CD4-positive, alpha-beta T cell treated with Interleukin-15 for 4 hours (primary cell): Measurements from ENCODE around the gene MYH11.
"Not testable (repeated sequence)": the region's sequence is repeated elsewhere in the genome, so short reads cannot be mapped to it uniquely, and the experiment has no call there.

Experiments used
- DNase-seq: peaks from one replicate; pipeline ENCODE4 v3.0.0-alpha.2; 2020; ENCODE audit warnings: low spot score

MYH11 gene

DNA sequence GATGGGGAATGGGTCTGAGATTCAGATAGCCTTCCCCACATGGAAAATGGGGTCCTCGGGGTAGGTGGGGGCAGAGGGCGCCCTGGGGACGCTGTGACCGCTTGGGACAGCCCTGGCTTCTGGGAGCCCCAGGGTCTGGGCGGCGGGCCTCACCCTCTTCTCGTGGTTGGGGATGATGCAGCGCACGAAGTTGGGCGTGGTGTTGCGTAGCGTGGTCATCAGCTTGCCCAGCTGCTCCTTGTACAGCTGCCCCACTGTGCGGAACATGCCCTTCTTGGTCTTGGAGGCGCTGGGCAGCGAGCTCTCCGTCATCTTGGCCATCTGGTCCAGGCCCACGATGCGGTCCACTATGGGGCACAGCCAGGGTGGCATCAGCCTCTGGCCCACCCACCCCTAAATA lies 106.8 kb downstream of the MYH11 start:
- DNase-seq: no peak

- DNase-seq: no peak
Observed at GRCh38 chr16:15749371-15749770, 107.5 kb downstream of the MYH11 start.

DNA sequence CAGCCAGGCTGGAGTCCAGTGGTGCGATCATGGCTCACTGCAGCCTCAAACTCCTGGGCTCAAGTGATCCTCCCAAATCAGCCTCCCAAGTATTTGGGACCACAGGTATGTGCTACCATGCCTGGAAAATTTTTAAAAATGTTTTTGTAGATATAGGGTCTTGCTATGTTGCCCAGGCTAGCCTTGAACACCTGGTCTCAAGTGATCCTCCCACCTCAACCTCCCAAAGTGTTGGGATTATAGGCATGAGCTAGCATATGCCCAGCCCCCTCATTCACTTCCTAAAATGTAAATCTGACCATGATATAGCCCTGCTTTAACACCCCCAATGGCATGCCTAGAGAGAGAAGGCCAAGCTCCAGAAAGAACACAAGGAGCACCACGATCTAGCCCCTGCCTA lies 108.2 kb downstream of the MYH11 start:
- no peak for DNase-seq

GRCh38 chr16:15747937-15748336 lies 108.9 kb downstream of the MYH11 start:
- no peak for DNase-seq

GRCh38 chr16:15746332-15746731 lies 110.5 kb downstream of the MYH11 start:
- DNase-seq: no peak

- DNase-seq: no peak
Observed at GRCh38 chr16:15743657-15744056, 113.2 kb downstream of the MYH11 start.

- no peak for DNase-seq
Observed at GRCh38 chr16:15742716-15743115, 114.1 kb downstream of the MYH11 start.

DNA sequence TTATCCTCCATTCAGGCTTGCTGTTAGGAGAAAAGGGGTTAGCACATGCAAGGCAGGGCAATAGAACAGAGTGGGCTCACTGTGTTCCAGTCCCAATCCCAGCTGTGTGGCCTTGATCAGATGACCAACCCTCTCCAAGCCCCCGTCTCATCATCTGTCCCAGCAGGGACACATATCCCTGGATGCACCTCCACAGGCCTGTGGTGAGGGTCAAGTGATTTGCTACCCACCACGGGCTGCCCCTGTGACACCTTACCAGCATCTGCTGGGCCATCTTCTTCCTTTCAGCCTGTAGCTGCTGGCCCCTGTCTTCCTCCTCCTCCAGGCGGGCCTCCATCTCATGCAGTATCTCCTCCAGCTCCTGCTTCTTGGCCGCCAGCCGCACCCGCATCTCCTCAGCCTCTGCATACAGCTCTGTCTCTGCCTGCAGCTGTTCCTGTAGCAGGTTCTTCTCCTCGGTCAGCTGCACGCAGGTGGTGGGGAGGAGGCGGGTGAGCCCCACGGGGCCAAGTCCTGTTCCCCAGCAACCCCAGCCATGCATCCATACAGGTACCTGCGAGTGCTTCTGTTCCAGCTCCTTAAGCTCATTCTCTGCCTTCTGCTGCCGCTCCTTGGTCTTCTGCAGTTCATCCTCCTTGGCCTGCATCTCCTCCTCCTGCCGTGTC lies 115.5 kb downstream of the MYH11 start:
- no peak for DNase-seq

DNA sequence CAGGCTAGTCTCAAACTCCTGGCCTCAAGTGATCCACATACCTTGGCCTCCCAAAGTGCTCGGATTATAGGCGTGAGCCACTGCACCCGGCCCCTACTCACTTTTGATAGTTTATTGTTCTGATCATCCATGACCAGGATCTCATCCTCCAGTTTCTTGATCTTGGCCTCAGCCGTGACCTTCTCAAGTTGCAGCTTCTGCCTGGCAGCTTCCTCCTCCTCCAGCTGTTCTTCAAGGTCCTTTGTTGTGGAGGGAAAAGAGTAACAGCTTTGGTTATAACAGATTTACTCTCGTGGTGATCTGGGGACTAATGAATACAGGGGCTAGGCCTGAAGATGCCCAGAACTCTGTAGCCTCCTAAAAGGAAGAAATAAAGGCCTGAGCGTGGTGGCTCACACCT lies 116.9 kb downstream of the MYH11 start:
- DNase-seq: no peak

GRCh38 chr16:15739464-15739863 lies 117.4 kb downstream of the MYH11 start:
- no peak for DNase-seq

DNA sequence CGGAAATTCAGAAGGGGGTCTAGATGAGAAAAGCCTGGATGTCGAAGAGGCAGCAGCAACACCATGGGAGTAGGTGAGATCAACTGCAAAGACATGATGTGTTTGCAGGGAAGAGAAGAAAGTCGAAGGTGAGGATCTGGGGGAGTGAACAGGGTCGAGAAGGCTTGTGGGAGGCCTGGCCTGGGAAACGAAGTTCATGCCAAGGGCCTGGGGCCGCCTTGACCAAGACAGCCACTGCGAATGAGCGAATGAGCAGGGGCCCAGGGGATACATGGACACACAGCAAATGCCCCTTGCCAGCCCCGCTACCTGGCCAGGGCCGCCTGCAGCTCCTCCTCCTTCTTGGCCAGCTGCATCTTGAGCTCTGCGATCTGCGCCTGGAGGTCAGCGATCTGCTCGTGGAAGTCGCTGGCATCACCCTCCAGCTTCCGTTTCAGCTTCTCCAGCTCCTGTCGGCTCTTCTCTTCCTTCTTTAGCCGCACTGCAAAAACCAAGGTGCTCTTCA lies 119.6 kb downstream of the MYH11 start:
- no peak for DNase-seq

GRCh38 chr16:15736529-15736928 lies 120.3 kb downstream of the MYH11 start:
- DNase-seq: no peak

- no peak for DNase-seq
Observed at GRCh38 chr16:15735610-15736009, 121.2 kb downstream of the MYH11 start.

GRCh38 chr16:15732416-15732815 lies 124.4 kb downstream of the MYH11 start:
- no peak for DNase-seq

DNA sequence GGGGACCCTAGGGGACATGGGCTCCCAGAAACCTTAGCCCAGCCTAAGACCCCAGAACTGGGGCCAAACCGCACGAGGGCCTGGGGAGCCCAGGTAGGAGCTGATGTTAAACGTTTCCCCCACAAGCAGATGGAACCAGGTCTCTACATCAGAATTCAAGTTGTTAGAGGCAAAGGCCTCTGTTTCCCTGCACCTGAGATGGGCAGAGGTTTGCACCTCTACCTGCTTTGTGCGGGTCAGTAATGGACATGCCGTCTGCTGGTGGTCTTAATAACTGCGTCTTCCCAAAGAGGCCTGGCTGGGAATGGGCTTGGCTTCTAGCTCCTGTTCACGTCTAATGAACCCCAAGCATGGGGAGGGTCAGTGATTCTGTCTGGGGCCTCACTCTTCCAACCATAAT lies 127.7 kb downstream of the MYH11 start:
- no peak for DNase-seq

- not testable (repeated sequence) for DNase-seq
Observed at GRCh38 chr16:15727697-15728096, 129.1 kb downstream of the MYH11 start.

- no peak for DNase-seq
Observed at GRCh38 chr16:15726715-15727114, 130.1 kb downstream of the MYH11 start.

DNA sequence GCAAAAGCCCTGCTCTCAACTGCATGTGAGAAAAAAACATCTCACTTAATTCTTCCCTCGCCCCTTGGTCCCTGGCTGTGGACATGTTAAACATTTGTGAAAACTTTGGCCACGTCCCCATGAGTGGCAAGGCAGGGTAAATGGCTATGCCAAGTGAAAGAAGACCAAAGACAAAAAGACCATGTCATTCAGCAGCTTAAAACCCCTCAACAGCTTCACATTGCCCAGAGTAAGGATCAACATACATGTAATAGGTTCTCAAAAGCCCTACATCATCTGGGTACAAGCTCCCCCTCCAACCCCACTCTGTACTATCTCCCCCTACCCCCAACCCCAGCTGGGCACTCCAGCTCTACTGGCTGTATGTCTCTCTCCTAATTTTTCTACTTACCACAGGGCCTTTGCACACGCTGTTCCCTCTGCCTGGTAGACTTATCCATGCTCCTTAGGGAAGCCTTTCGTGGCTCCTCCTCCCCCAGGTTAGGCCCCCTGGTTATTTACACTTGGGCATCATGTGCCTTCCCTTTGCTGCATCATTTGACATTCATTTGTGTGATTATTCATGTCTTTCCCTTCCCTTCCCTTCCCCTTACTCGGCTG lies 131.1 kb downstream of the MYH11 start:
- no peak for DNase-seq

- DNase-seq: no peak
Observed at GRCh38 chr16:15723808-15724207, 133.0 kb downstream of the MYH11 start.

GRCh38 chr16:15721018-15721417 lies 135.8 kb downstream of the MYH11 start:
- DNase-seq: no peak

GRCh38 chr16:15716694-15717447 lies 140.0 kb downstream of the MYH11 start:
- DNase-seq: no peak

DNA sequence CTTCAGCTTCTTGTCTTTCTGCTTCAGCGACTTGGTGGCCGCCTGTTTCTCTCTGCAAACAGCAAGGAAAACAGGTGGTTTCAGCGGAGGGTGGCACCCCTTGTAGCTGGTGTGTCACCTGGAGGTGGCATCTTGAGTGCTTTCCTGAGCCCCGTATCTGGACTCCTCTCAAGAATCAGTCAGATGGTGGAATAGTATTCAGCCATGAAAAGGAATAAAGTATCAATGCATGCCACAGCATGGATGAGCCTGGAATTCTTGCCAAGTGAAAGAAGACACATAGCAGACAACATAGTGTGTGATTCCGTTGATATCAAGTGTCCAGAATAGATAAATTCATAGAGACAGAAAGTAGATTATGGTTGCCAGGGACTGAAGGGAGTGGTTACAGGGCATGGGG lies 141.6 kb downstream of the MYH11 start:
- DNase-seq: no peak
